K562 (cell line): ENCODE data around the gene IRF4.

Experiments used
- FOS ChIP-seq: IDR thresholded peaks from 3 replicates; pipeline ENCODE4 v1.6.1; 2011; ENCODE audit not compliant: insufficient read length; ENCODE audit errors: extremely low read depth
- JUND ChIP-seq, 2 experiments: IDR thresholded peaks; 2 replicates in 1 of 2; 3 replicates in 1 of 2; pipeline ENCODE4 v1.6.1; 2011; ENCODE audit warnings: borderline replicate concordance in 2 of 2, low read depth in 2 of 2, low read length in 2 of 2, improper control_type of control experiment in 1 of 2, missing biosample characterization in 1 of 2, missing genetic modification characterization in 1 of 2, missing genetic modification reagents in 1 of 2
- ZNF217 ChIP-seq: sonication (generic); formaldehyde crosslinking; IDR thresholded peaks from 2 replicates; pipeline ENCODE4 v1.8.0; 2022; ENCODE audit warnings: mild to moderate bottlenecking, missing genetic modification reagents
- ZNF282 ChIP-seq: sonication (generic); formaldehyde crosslinking; IDR thresholded peaks from 2 replicates; pipeline ENCODE4 v1.8.1; 2023; ENCODE audit warnings: missing genetic modification reagents
- ZNF589 ChIP-seq: fragments of 200-800 bp; sonication (Bioruptor generic); IDR thresholded peaks from 2 replicates; pipeline ENCODE4 v1.6.1; 2016; ENCODE audit warnings: low read depth, missing genetic modification characterization, missing compliant biosample characterization
- TF ChIP-seq, protein P1 (sequence below): sonication (generic); formaldehyde crosslinking; IDR thresholded peaks from 2 replicates; pipeline ENCODE4 v1.8.1; 2023; ENCODE audit warnings: mild to moderate bottlenecking, missing genetic modification reagents

DNA sequence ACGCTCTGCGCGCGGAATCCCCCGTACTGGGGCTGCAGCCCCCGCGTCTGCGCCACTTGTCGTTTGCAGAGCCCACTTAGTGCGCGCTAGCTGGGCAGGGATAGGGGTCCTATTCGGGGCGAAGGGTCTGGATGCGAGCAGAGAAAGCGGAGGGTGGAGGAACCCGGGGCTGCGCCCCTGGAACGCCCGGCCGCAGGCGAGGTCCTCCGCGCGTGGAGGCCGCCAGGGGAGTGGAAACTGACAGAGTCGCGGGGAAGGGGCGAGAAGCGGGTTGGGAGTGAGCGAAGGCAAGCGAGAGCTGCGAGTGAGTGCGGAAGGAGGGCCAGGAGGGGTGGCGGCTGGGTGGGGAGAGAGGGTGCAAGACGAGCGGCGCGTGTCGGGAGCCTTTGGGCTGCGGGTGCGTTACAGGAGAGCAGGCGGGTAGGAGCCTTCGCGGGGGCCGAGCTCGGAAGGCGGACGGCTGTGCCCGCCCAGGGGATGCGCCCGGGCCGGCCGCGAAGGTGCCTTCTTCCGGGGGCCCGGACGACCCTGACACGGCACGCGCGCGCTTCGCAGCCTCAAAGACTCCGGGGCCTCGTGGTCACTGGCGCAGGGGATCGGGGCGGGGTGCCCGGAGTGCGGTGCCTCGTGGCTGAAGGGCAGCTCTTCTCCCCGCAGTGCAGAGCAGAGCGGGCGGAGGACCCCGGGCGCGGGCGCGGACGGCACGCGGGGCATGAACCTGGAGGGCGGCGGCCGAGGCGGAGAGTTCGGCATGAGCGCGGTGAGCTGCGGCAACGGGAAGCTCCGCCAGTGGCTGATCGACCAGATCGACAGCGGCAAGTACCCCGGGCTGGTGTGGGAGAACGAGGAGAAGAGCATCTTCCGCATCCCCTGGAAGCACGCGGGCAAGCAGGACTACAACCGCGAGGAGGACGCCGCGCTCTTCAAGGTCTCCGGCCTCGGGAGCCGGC, 1.2 kb downstream of the IRF4 start:
- TF ChIP-seq FOS (no peak), ZNF589 (no peak), ZNF282 (CRISPR knock-in tag) (no peak), JUND (IDR thresholded peaks at IDR 0.05; ENCODE audit: borderline replicate concordance, low read depth, low read length) (no peak), JUND (tag; IDR thresholded peaks at IDR 0.05; ENCODE audit: borderline replicate concordance, low read depth, low read length) (no peak), ZNF217 (CRISPR knock-in tag) (no peak)
- TF ChIP-seq, protein P1, sequence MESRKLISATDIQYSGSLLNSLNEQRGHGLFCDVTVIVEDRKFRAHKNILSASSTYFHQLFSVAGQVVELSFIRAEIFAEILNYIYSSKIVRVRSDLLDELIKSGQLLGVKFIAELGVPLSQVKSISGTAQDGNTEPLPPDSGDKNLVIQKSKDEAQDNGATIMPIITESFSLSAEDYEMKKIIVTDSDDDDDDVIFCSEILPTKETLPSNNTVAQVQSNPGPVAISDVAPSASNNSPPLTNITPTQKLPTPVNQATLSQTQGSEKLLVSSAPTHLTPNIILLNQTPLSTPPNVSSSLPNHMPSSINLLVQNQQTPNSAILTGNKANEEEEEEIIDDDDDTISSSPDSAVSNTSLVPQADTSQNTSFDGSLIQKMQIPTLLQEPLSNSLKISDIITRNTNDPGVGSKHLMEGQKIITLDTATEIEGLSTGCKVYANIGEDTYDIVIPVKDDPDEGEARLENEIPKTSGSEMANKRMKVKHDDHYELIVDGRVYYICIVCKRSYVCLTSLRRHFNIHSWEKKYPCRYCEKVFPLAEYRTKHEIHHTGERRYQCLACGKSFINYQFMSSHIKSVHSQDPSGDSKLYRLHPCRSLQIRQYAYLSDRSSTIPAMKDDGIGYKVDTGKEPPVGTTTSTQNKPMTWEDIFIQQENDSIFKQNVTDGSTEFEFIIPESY = no peak
